GM19099 (cell line): ENCODE results near the gene IL6R.

Experiments used
- POLR2A ChIP-seq: IDR thresholded peaks from 3 replicates; pipeline ENCODE4 v1.6.1; 2011; ENCODE audit warnings: low read depth; ENCODE audit not compliant: insufficient read length; ENCODE audit errors: extremely low read depth

Gene IL6R

GRCh38 chr1:154454386-154455120, 49.4 kb downstream of the IL6R start:
- no peak for TF ChIP-seq POLR2A

GRCh38 chr1:154456631-154457030, 51.5 kb downstream of the IL6R start:
- TF ChIP-seq POLR2A, result no peak

- TF ChIP-seq POLR2A, result no peak
These were observed 53.9 kb downstream of the IL6R start for GRCh38 chr1:154459080-154459479.

- TF ChIP-seq POLR2A, result no peak
These were observed 55.6 kb downstream of the IL6R start for GRCh38 chr1:154460695-154461260.

GRCh38 chr1:154463512-154463990, 58.4 kb downstream of the IL6R start:
- no peak for TF ChIP-seq POLR2A

GRCh38 chr1:154465621-154466195, 60.6 kb downstream of the IL6R start:
- no peak for TF ChIP-seq POLR2A

GRCh38 chr1:154466206-154466605, 61.1 kb downstream of the IL6R start:
- no peak for TF ChIP-seq POLR2A

GRCh38 chr1:154466921-154467417, 61.8 kb downstream of the IL6R start:
- no peak for TF ChIP-seq POLR2A

GRCh38 chr1:154467434-154468102, 62.4 kb downstream of the IL6R start:
- TF ChIP-seq POLR2A, result no peak

- TF ChIP-seq POLR2A, result no peak
These were observed 63.5 kb downstream of the IL6R start for GRCh38 chr1:154468535-154469250.

GRCh38 chr1:154469844-154470560, 64.9 kb downstream of the IL6R start:
- no peak for TF ChIP-seq POLR2A

GRCh38 chr1:154471304-154471703, 66.2 kb downstream of the IL6R start:
- no peak for TF ChIP-seq POLR2A

GRCh38 chr1:154474802-154475201, 69.7 kb downstream of the IL6R start:
- no peak for TF ChIP-seq POLR2A

GRCh38 chr1:154476791-154477190, 71.6 kb downstream of the IL6R start:
- TF ChIP-seq POLR2A, result no peak

GRCh38 chr1:154478013-154478412, 72.9 kb downstream of the IL6R start:
- TF ChIP-seq POLR2A, result no peak

- no peak for TF ChIP-seq POLR2A
These were observed 73.5 kb downstream of the IL6R start for GRCh38 chr1:154478639-154479038.
